RWPE1 (cell line): ENCODE results near the gene ZNF107.
"Not testable (repeated sequence)": the region's sequence is repeated elsewhere in the genome, so short reads cannot be mapped to it uniquely, and the experiment has no call there.

Source experiments
- CTCF ChIA-PET: fragments of 350-600 bp; sonication (Branson Sonifier 250); formaldehyde crosslinking; extraction: SDS; loops from one replicate; lab custom pipeline; 2021; lab: Yijun Ruan, JAX
- POLR2A ChIA-PET: fragments of 400-600 bp; formaldehyde crosslinking; extraction: SDS; loops from one replicate; lab custom pipeline; 2020; ENCODE audit warnings: antibody characterized with exemption; ENCODE audit not compliant: low non-redundant PET; lab: Yijun Ruan, JAX
- DNase-seq: peaks from one replicate; pipeline ENCODE4 v3.0.0; 2012; ENCODE audit warnings: low spot score
- H3K27ac ChIP-seq: fragments of 450-650 bp; 2 replicates; pipeline ENCODE4 v1.5.1; 2017
- TF ChIP-seq, protein P1 (sequence below): fragments of 450-650 bp; conservative IDR thresholded peaks from 2 replicates; pipeline ENCODE4 v1.5.1; 2017; ENCODE audit warnings: low read depth, mild to moderate bottlenecking

Gene ZNF107

DNA sequence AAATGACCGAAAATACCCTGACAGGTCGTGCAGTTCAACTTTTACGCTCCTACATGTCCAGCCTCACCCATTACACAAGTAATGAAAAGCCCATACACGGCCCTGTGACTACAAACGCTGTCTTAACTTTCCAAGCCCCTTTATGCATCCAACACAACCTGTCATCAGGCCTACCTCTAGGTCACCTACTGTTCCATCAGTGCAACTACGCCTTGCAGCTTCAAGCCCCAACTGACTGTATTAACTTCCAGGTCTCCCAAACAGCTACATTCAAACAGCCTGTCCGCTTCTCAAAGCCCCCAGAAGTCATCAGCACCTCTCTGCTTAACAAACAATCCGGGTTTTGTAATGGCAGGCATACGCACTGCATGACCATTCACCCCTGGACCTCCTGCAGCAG lies 19.2 kb downstream of the ZNF107 start:
- no peak for DNase-seq
- ChIA-PET CTCF (no interaction called here), POLR2A (no interaction called here)
- H3K27ac ChIP-seq: no peak overlapping the region
- TF ChIP-seq, protein P1, sequence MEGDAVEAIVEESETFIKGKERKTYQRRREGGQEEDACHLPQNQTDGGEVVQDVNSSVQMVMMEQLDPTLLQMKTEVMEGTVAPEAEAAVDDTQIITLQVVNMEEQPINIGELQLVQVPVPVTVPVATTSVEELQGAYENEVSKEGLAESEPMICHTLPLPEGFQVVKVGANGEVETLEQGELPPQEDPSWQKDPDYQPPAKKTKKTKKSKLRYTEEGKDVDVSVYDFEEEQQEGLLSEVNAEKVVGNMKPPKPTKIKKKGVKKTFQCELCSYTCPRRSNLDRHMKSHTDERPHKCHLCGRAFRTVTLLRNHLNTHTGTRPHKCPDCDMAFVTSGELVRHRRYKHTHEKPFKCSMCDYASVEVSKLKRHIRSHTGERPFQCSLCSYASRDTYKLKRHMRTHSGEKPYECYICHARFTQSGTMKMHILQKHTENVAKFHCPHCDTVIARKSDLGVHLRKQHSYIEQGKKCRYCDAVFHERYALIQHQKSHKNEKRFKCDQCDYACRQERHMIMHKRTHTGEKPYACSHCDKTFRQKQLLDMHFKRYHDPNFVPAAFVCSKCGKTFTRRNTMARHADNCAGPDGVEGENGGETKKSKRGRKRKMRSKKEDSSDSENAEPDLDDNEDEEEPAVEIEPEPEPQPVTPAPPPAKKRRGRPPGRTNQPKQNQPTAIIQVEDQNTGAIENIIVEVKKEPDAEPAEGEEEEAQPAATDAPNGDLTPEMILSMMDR: no peak

DNA sequence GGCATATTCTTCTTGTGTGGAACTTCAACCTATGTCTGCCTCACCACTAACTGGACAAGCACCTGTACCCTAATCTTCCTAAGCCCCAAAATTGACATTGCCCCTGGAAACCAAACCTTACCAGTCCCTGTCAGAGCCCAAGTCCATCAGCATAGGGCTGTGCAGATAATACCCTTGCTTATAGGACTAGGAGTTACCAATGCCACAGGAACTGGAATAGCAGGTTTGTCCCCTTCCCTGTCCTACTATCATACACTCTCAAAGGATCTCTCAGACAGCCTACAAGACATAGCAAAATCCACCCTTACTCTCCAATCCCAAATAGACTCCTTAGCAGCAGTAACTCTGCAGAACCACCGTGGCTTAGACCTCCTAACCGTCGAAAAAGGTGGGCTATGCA lies 19.8 kb downstream of the ZNF107 start:
- no peak for DNase-seq
- TF ChIP-seq, protein P1: no peak
- H3K27ac ChIP-seq: no peak overlapping the region
- POLR2A ChIA-PET: no interaction called here
- CTCF ChIA-PET: no interaction called here

- POLR2A ChIA-PET: no interaction called here
- DNase-seq: peak; percentile 12
- no peak overlapping the region for H3K27ac ChIP-seq
- TF ChIP-seq, protein P1: no peak
- CTCF ChIA-PET: no interaction called here
Measured at GRCh38 chr7:64686493-64687184, 20.7 kb downstream of the ZNF107 start.

- no peak for DNase-seq
- no peak overlapping the region for H3K27ac ChIP-seq
- TF ChIP-seq, protein P1: no peak
- CTCF ChIA-PET: no interaction called here
- POLR2A ChIA-PET: no interaction called here
Measured at GRCh38 chr7:64687249-64687648, 21.3 kb downstream of the ZNF107 start.

- CTCF ChIA-PET: interaction anchor here (0.6 kb wide), 1 partner anchor 202 kb away, joined by 3 read pairs; no protein-coding TSS in a partner anchor
- H3K27ac ChIP-seq: no peak overlapping the region
- TF ChIP-seq, protein P1: no peak
- POLR2A ChIA-PET: no interaction called here
- no peak for DNase-seq
Measured at GRCh38 chr7:64688988-64689387, 23.1 kb downstream of the ZNF107 start.

DNA sequence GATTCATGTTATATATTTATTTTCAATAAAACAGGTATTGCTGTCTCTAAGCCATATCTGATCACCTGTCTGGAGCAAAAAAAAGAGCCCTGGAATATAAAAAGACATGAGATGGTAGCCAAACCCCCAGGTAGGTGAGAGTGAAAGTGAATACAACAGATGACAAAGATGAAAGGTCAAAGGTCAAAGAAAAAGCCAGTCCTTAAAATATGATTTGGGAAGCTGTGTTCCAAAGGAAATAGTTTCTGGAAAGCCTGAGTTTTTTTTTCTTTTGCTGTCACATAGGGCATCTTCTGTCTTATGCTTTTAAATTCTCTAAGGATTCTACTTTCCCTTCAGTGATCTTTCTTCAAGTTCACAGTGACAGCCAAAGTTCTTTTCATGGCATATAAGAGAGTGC lies 25.9 kb downstream of the ZNF107 start:
- ChIA-PET CTCF (no interaction called here), POLR2A (no interaction called here)
- no peak overlapping the region for H3K27ac ChIP-seq
- TF ChIP-seq, protein P1: no peak
- no peak for DNase-seq

GRCh38 chr7:64697863-64698262 lies 31.9 kb downstream of the ZNF107 start:
- POLR2A ChIA-PET, H3K27ac ChIP-seq, DNase-seq, CTCF ChIA-PET: not testable (repeated sequence)
